ENCODE measurements around the gene PRKAB1.

The PRKAB1 gene

DNA sequence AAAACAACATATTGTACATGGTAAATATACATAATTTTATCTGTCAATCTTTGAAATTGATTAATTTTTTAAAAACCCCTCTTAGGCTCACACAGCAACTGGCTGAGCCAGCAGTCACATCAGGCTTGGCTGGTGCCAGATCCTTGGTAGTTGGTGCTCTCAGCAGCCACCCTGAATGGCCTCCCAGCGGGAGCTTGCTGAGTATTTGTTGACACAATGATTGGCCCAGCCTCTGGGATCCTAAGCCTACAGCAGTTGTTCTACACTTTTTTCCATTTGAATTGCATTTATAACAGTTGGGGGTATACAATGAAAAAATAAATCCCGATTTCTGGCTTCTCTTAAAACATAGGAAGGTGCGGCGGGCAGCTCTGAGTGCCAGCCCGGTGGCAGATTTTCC, 11.1 kb downstream of the PRKAB1 start:
- TF ChIP-seq, protein P1, sequence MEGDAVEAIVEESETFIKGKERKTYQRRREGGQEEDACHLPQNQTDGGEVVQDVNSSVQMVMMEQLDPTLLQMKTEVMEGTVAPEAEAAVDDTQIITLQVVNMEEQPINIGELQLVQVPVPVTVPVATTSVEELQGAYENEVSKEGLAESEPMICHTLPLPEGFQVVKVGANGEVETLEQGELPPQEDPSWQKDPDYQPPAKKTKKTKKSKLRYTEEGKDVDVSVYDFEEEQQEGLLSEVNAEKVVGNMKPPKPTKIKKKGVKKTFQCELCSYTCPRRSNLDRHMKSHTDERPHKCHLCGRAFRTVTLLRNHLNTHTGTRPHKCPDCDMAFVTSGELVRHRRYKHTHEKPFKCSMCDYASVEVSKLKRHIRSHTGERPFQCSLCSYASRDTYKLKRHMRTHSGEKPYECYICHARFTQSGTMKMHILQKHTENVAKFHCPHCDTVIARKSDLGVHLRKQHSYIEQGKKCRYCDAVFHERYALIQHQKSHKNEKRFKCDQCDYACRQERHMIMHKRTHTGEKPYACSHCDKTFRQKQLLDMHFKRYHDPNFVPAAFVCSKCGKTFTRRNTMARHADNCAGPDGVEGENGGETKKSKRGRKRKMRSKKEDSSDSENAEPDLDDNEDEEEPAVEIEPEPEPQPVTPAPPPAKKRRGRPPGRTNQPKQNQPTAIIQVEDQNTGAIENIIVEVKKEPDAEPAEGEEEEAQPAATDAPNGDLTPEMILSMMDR (IDR thresholded peaks at IDR 0.05; ENCODE audit: insufficient read depth, low read depth, low read length, missing control alignments) = no peak
- DNase-seq (ENCODE audit: low read depth) = no peak
- no peak overlapping the region for H3K4me3 ChIP-seq (ENCODE audit: low read depth, low read length)

DNA sequence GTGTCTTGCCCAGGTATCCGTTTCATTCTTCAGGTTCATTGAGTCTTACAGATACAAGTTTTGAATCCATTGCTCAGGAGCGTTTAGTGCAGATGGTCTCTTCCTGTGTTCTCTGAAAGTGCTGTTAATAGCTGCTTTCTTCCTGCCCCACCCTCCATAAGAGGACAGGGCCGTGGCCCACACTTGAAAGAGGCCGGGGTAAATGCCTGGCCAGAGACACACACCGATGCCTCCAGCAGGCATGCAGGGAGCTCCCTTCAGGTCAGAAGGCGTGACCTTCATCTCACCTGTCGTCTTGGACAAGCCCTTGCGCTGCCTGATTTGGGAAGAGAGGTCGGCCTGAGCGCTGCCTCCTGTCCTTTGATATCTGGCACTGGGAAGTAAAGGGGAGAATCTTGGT, 11.6 kb downstream of the PRKAB1 start:
- TF ChIP-seq, protein P1 (IDR thresholded peaks at IDR 0.05; ENCODE audit: insufficient read depth, low read depth, low read length, missing control alignments) = no peak
- DNase-seq (ENCODE audit: low read depth) = no peak
- no peak overlapping the region for H3K4me3 ChIP-seq (ENCODE audit: low read depth, low read length)

DNA sequence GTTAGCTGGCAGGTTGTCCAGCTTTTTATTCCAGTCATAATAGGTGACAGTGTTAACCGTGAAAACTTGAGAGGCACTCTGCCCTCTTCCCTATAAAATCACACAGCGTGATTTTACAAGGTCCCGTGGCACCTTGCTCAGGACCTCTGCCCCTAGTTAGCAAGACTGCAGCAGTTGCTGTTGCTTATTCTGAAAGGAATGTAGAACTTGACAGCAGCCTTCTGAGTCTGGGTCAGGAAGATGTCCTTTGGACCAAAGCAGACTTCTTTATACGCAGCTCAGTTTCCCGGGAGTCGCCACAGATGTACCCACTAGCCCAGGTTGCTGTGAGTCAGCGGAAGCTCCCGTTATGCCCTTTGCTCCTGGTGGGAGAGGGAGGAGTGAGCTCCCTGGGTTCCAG, 13.2 kb downstream of the PRKAB1 start:
- no peak for DNase-seq (ENCODE audit: low read depth)
- no peak overlapping the region for H3K4me3 ChIP-seq (ENCODE audit: low read depth, low read length)
- TF ChIP-seq, protein P1 (IDR thresholded peaks at IDR 0.05; ENCODE audit: insufficient read depth, low read depth, low read length, missing control alignments) = no peak

DNA sequence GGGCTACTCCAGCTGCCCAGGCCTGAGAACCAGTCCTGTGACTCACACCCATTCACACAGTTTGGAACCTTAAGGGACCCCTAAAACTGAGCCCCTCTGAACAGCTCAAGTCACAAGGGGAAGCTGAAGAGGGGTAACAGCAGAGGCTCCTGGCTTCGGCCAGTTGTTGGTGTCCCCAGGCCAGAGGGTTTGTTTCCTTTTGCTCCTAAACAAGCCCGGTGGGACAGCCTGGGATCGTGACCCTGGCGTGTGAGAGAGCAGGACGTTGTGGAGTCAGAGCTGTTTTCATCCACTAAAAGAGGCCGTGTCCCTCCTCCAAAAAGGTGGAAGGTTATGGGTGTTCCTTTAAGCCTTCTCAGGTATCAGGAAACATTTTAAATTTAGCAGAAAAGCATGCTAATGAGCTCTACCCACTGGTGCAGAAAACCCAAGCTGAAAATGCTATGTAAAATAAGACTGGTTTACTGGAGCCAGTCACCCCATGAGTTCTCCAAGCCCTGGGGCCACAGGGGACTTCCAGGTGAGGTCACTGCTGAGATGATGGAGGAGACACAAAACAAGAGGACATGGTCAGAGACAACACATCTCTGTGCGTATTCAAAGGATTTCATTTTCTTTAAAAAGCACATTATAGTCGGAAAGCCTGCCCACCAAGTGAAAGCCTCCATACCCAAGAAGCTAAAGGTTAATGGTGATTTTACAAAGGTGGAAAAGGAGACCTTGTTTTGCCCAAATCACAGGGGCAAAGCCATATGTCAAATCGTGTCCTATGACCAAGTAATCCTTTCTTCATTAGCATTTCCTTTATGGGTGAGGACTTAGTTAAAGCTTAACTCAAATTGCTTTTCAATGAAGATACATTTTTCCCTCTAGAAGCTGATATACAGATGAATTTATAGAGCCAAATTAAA, 14.1 kb downstream of the PRKAB1 start:
- TF ChIP-seq, protein P1 (IDR thresholded peaks at IDR 0.05; ENCODE audit: insufficient read depth, low read depth, low read length, missing control alignments) = no peak
- peak; percentile 71 for DNase-seq (ENCODE audit: low read depth)

DNA sequence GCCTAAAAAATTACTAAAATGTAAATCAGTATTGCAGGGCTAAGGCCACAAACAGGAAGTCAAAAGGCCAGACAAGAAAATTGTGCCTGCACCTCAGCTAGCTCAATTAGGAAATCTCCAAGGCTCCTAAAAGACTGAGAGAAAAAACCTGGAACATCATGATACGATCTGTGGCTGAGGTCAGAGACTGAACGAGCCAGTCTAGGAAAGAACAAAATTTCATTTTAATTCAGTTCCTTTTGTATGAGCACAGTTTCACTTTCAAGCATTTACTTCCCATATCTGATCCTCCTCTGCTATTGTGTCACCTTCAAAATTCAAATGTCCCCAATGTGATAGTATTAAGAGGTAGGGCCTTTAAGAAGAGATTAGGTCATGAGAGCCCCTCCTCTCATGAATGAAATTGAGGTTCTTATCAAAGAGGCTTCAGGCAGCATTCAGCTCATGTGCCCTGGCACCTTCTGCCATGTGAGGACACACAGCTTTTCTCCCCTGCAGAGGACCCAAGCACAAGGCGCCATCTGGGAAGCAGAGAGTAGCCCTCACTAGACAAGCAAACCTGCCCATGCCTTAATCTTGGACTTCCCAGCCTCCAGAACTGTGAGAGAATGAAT, 14.8 kb downstream of the PRKAB1 start:
- H3K4me3 ChIP-seq (ENCODE audit: low read depth, low read length) = no peak overlapping the region
- no peak for DNase-seq (ENCODE audit: low read depth)
- TF ChIP-seq, protein P1 (IDR thresholded peaks at IDR 0.05; ENCODE audit: insufficient read depth, low read depth, low read length, missing control alignments) = no peak

More for the DNA sequence above, 14.1 kb downstream of the PRKAB1 start:
- H3K4me3 ChIP-seq (ENCODE audit: low read depth, low read length) = no peak overlapping the region

DNA sequence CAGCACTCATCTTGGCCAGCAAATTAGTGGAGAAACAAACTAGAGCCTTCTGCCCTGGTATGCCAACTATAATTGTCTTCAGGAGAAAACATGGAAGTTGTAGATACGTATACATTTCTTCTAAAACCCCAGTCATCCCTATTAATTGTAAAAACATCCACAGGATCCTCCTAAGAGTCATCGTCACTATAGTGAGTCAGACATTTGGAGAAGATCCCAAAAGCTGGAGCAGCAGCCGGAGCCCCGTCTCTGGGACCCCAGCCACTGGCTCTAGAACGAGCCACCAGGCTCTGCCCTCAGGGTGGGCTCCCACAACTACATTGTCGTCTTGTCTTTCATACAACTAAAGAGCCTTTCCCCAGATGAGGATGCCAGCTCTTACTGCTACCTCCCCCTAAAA, 15.5 kb downstream of the PRKAB1 start:
- DNase-seq (ENCODE audit: low read depth) = no peak
- no peak overlapping the region for H3K4me3 ChIP-seq (ENCODE audit: low read depth, low read length)
- TF ChIP-seq, protein P1 (IDR thresholded peaks at IDR 0.05; ENCODE audit: insufficient read depth, low read depth, low read length, missing control alignments) = no peak

Data from GM12865 (cell line).